ENCODE measurements around the gene PTPRE.

Gene PTPRE

GRCh38 chr10:127996586-127996985 lies 89.7 kb downstream of the PTPRE start:
- Histone ChIP-seq H3K4me1 (ENCODE audit: control insufficient read depth, insufficient read depth, low read length) (peaks cover 3% of the 10 kb centered on the region), H3K4me3 (ENCODE audit: low read depth, low read length) (no peak overlapping the region), H3K27ac (ENCODE audit: extremely low read depth, low read depth, low read length) (no peak overlapping the region), H3K9me3 (ENCODE audit: control insufficient read depth, insufficient read depth, low read depth, low read length) (no peaks in the 10 kb centered on the region), H3K36me3 (ENCODE audit: control insufficient read depth in 2 of 2, insufficient read depth in 1 of 2, low read length in 2 of 2) (no peaks in the 10 kb centered on the region)
- TF ChIP-seq ZNF19 (tag by site-specific recombination; IDR thresholded peaks at IDR 0.05; ENCODE audit: low read depth) (no peak), ZNF658 (tag by site-specific recombination; IDR thresholded peaks at IDR 0.05) (no peak), ZFP37 (tag by site-specific recombination; IDR thresholded peaks at IDR 0.05) (no peak), ZNF843 (tag by site-specific recombination; IDR thresholded peaks at IDR 0.05) (no peak), ZNF654 (tag by site-specific recombination; IDR thresholded peaks at IDR 0.05; ENCODE audit: low read depth) (no peak)
- TF ChIP-seq, protein P1, sequence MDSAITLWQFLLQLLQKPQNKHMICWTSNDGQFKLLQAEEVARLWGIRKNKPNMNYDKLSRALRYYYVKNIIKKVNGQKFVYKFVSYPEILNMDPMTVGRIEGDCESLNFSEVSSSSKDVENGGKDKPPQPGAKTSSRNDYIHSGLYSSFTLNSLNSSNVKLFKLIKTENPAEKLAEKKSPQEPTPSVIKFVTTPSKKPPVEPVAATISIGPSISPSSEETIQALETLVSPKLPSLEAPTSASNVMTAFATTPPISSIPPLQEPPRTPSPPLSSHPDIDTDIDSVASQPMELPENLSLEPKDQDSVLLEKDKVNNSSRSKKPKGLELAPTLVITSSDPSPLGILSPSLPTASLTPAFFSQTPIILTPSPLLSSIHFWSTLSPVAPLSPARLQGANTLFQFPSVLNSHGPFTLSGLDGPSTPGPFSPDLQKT (IDR thresholded peaks at IDR 0.05; ENCODE audit: borderline replicate concordance, low read depth, low read length): no peak
- TF ChIP-seq, protein P2, sequence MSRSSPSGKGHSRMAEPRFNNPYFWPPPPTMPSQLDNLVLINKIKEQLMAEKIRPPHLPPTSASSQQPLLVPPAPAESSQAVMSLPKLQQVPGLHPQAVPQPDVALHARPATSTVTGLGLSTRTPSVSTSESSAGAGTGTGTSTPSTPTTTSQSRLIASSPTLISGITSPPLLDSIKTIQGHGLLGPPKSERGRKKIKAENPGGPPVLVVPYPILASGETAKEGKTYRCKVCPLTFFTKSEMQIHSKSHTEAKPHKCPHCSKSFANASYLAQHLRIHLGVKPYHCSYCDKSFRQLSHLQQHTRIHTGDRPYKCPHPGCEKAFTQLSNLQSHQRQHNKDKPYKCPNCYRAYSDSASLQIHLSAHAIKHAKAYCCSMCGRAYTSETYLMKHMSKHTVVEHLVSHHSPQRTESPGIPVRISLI (tag by site-specific recombination; IDR thresholded peaks at IDR 0.05): no peak
- ChIA-PET POLR2A (no interaction called here), CTCF (interaction anchor here (1.1 kb wide), 1 partner anchor 90 kb away, joined by 6 read pairs; the partner anchor contains the start of gene PTPRE)

GRCh38 chr10:127997271-127997670 lies 90.4 kb downstream of the PTPRE start:
- ChIA-PET POLR2A (no interaction called here), CTCF (interaction anchor here (1.1 kb wide), 1 partner anchor 90 kb away, joined by 6 read pairs; the partner anchor contains the start of gene PTPRE)
- no peaks in the 10 kb centered on the region for H3K4me1 ChIP-seq (ENCODE audit: control insufficient read depth, insufficient read depth, low read length)
- TF ChIP-seq MEIS1 (CRISPR knock-in tag; IDR thresholded peaks at IDR 0.05; ENCODE audit: borderline replicate concordance) (no peak), ZNF473 (tag by site-specific recombination; IDR thresholded peaks at IDR 0.05) (no peak), KLF7 (tag by site-specific recombination; IDR thresholded peaks at IDR 0.05; ENCODE audit: borderline replicate concordance) (no peak), ZNF658 (tag by site-specific recombination; IDR thresholded peaks at IDR 0.05) (no peak), OVOL3 (tag by site-specific recombination; IDR thresholded peaks at IDR 0.05) (no peak), ZNF175 (tag by site-specific recombination; IDR thresholded peaks at IDR 0.05) (no peak), ZNF146 (tag by site-specific recombination; IDR thresholded peaks at IDR 0.05) (no peak), ZFP41 (tag by site-specific recombination; IDR thresholded peaks at IDR 0.05; ENCODE audit: borderline replicate concordance) (no peak), ZBTB21 (tag by site-specific recombination; IDR thresholded peaks at IDR 0.05) (no peak)
- H3K9me3 ChIP-seq (ENCODE audit: control insufficient read depth, insufficient read depth, low read depth, low read length): no peaks in the 10 kb centered on the region
- H3K36me3 ChIP-seq (ENCODE audit: control insufficient read depth in 2 of 2, insufficient read depth in 1 of 2, low read length in 2 of 2): no peaks in the 10 kb centered on the region
- no peak overlapping the region for H3K27ac ChIP-seq (ENCODE audit: extremely low read depth, low read depth, low read length)
- H3K4me3 ChIP-seq (ENCODE audit: low read depth, low read length): no peak overlapping the region

DNA sequence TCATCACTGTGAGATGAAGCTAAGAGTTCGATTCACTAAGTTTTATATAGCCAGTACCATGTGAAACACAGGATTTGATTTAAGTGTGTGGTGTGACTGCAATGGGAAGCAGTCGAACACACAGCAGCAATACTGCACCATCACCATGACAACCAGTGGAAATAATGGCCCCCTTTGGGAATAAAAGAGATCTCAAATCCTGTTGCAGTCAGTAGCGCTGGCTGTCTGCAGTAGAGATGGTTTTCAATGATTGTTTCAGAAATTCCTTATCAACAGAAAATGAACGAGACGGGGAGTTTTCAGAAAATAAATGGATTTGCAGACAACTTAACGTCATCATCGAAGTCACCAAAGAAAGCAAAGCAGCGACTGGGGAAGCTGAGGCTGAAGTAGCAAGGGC lies 91.0 kb downstream of the PTPRE start:
- Histone ChIP-seq H3K27ac (ENCODE audit: extremely low read depth, low read depth, low read length) (no peak overlapping the region), H3K4me1 (ENCODE audit: control insufficient read depth, insufficient read depth, low read length) (no peaks in the 10 kb centered on the region), H3K4me3 (ENCODE audit: low read depth, low read length) (no peak overlapping the region), H3K9me3 (ENCODE audit: control insufficient read depth, insufficient read depth, low read depth, low read length) (no peaks in the 10 kb centered on the region), H3K36me3 (ENCODE audit: control insufficient read depth in 2 of 2, insufficient read depth in 1 of 2, low read length in 2 of 2) (no peaks in the 10 kb centered on the region)
- CTCF ChIA-PET: no interaction called here
- POLR2A ChIA-PET: no interaction called here
- TF ChIP-seq, protein P3, sequence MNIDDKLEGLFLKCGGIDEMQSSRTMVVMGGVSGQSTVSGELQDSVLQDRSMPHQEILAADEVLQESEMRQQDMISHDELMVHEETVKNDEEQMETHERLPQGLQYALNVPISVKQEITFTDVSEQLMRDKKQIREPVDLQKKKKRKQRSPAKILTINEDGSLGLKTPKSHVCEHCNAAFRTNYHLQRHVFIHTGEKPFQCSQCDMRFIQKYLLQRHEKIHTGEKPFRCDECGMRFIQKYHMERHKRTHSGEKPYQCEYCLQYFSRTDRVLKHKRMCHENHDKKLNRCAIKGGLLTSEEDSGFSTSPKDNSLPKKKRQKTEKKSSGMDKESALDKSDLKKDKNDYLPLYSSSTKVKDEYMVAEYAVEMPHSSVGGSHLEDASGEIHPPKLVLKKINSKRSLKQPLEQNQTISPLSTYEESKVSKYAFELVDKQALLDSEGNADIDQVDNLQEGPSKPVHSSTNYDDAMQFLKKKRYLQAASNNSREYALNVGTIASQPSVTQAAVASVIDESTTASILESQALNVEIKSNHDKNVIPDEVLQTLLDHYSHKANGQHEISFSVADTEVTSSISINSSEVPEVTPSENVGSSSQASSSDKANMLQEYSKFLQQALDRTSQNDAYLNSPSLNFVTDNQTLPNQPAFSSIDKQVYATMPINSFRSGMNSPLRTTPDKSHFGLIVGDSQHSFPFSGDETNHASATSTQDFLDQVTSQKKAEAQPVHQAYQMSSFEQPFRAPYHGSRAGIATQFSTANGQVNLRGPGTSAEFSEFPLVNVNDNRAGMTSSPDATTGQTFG (tag by site-specific recombination; IDR thresholded peaks at IDR 0.05; ENCODE audit: borderline replicate concordance): no peak
- no peak for TF ChIP-seq ZNF114 (tag by site-specific recombination; IDR thresholded peaks at IDR 0.05)
- no peak for TF ChIP-seq ZBTB6 (tag by site-specific recombination; IDR thresholded peaks at IDR 0.05)
- TF ChIP-seq OVOL3 (tag by site-specific recombination; IDR thresholded peaks at IDR 0.05): no peak
